Activated T-cell treated with anti-CD3 and anti-CD28 coated beads, Interleukin-2, amount 50 U/mL, for 48 hours (primary cell): Measurements from ENCODE around the gene NCKAP1.
"Not testable (repeated sequence)": the region's sequence is repeated elsewhere in the genome, so short reads cannot be mapped to it uniquely, and the experiment has no call there.

Source experiments
- DNase-seq, 2 experiments: peaks; one replicate each; pipeline ENCODE4 v3.0.0-alpha.2; 2020

The NCKAP1 gene

GRCh38 chr2:183037553-183038340 lies 510 bp downstream of the NCKAP1 start:
- peak in 1 of 2 experiments; percentile 65 for DNase-seq

- DNase-seq, result no peak
Observed at GRCh38 chr2:183037074-183037552, 1.1 kb downstream of the NCKAP1 start.

GRCh38 chr2:183035954-183036669 lies 2.1 kb downstream of the NCKAP1 start:
- no peak for DNase-seq

DNA sequence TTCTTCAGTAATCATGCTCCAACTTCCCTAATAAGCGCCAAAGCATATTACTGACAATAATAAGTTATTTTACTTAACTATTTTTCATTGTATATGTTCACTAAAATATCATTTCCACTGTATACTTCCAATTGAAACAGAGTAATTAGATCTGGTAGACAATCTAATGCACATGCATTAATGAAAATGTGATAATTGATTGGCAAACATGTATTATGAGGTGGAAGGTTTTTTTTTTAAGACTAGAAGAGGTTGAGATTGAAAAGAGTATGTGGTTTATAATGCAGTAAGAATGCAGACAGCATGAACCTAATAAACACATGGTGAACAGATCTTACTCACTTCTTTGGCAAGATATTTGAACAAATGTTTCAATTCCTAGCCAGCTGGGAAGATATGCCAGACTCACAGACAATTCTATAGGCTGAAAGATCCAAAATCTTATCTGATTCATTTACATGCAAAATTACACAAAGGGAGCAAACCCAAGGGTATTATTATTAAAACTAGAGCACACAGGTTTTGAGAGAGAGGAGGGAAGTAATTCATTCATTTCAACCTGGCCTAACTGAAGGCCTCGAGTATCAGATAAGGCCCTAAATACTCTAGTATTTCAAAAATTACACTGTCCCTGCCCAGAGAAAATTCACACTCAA lies 2.8 kb downstream of the NCKAP1 start:
- DNase-seq, result no peak

GRCh38 chr2:183034806-183035205 lies 3.5 kb downstream of the NCKAP1 start:
- no peak for DNase-seq

- no peak for DNase-seq
Observed at GRCh38 chr2:183033951-183034350, 4.3 kb downstream of the NCKAP1 start.

GRCh38 chr2:183031911-183032794 lies 6.1 kb downstream of the NCKAP1 start:
- DNase-seq, result no peak

- no peak for DNase-seq
Observed at GRCh38 chr2:183029219-183029618, 9.0 kb downstream of the NCKAP1 start.

- no peak for DNase-seq
Observed at GRCh38 chr2:183028108-183028507, 10.1 kb downstream of the NCKAP1 start.

DNA sequence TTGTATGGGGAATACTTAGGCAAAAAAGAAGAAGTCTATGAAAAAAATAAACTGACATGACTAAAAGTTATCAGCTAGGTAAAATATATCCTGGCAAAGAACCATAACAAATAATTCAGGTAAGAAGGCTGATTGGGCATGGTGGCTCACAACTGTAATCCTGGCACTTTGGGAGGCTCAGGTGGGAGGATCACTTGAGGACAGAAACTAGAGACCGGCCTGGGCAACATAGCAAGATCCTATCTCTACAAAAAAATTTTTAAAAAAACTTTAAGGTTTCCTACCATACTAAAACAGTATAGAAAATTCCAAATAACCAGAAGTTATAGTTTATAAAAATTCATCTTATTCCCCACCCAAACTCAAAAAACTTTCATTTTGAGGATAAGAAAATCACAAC lies 10.8 kb downstream of the NCKAP1 start:
- no peak for DNase-seq

DNA sequence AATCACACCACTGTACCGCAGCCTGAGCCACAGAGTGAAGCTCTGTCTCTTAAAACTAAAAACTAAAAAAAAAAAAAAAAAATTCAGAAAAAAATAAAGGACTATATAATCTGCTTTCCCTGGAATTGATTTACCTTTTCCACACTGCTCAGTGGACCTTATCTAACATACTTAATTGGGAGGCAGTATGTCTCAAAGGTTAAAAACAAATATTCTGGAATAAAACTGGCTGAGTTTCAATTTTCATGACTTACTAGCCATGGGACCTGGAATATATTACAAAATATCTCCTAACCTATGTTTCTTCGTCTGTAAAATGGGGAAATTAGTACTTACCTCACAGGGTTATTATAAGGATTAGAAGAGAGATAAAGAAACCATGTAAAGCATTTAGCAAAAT lies 11.8 kb downstream of the NCKAP1 start:
- no peak for DNase-seq

DNA sequence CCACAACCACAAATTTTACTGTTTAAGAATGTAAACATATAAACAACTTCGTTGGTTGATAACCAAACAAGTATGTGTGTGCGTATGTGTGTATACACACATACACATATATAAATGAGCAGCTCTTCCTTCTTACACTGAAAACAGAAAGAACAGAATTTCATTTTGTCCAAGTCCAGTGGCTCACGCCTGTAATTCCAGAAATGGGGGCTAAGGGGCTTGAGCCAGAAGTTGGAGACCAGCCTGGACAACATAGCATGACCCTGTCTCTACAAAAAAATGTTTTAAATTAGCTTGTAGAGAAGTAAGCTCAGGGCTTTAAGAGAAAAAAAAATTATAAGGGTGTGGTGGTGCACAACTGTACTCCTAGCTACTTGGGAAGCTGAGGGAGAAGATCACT lies 12.3 kb downstream of the NCKAP1 start:
- DNase-seq, result no peak

DNA sequence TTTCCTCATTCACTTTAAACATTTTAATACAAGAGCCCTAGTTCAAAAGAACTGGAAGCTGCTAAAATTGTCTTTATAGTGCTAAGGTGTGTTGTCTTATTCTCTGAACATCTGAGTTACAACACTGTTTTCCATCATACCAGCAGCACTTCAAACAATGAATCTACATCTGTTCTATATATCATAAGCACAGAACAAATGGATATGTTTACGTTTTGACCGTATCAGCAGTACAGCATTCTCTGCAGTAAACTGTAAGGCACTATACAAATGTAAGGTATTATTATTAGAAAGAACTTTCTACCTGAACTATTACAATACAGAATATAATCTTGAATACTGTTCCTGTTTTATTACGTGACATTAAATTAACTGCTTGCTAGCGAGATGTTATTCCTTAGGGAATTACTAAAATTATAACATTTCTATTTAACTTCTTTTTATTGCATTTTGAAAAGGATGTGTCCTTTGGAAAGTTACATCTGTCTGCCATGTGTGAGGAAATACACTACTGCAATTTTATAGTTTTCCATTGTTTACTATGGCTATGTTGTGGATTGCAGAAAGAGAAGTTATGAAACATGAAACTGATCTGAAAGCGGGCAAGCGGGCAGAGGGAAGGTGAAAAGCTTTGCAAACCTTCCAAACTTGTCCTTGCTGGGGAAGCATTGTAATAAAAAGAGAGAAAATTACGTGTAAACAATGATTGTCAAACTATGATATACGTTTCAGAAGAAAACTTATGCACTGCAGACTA lies 13.7 kb downstream of the NCKAP1 start:
- DNase-seq, result no peak

- DNase-seq, result no peak
Observed at GRCh38 chr2:183022711-183023110, 15.5 kb downstream of the NCKAP1 start.

DNA sequence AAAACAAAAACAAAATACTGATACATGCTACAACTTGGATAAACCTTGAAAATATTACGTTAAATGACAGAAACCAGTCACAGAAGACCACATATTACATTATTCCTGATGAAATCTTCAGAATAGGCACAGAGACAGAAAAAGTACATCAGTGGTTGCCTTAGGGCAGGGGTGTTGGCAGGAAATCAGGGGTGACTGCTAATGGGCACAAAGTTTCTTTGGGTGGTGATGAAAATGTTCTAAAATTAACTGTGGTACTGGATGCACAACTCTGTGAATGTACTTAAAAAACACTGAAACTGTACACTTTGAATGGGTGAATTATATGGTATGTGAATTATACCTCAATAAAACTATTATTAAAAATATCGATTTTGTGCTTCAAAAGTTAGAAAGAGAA lies 16.6 kb downstream of the NCKAP1 start:
- DNase-seq, result no peak

DNA sequence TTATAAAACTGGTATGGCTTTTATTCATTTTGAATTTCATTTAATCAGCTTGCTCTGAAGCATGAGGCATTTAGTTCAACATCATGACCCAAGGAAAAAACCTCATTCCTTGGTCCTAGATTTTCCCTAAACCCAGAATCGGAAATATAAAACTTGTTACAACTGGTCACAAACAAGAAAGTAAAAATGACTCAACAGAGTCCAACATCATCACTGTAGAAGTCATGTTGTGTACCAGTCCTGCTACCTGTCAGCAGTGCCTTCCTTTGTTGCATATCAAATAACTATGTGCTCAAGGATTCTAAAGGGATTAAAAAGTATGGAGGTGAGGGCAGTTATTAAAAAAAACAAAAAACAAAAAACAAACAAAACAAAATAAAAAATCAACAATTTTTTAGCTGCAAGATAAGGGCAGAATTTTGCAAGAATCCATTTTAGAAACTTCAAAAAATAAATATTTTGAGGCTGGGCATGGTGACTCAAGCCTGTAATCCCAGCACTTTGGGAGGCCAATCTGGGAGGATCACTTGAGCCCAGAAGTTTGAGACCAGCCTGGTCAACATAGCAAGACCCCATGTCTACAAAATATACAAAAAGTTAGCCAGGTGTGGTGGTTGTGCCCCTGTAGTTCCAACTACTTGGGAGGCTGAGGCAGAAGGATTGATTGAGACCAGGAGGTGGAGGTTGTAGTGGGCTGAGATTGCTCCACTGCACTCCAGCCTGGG lies 18.4 kb downstream of the NCKAP1 start:
- DNase-seq, result no peak

DNA sequence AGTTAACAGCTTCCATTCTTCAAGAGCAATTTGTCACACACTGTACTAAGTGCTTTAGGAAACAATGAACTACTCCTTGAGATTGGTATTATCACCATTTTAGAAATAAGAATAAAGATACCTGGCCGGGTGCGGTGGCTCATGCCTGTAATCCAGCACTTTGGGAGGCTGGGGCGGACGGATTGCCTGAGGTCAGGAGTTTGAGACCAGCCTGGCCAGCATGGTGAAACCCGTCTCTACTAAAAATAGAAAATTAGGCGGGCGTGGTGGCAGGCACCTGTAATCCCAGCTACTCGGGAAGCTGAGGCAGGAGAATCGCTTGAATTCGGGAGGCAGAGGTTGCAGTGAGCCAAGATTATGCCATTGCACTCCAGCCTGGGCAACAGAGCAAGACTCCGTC lies 20.4 kb downstream of the NCKAP1 start:
- DNase-seq, result not testable (repeated sequence)

DNA sequence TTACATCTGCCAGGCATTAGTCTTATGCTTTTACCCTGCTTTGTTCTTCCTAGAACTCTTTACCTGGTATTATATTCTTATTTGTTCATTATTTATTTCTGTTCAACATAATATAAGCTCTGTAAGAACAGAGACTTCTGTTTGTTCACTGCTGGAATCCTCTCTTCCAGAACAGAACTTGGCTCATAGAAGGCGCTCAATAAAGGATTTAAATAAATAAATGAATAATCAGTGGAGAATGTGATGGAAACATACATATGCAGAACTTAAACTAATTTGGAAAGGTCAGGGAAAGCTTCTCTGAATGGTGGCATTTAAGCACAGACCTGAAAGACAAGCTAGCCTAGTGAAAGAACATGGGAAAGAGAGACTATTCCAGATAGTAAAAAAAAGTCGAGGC lies 24.3 kb downstream of the NCKAP1 start:
- DNase-seq, result no peak

- DNase-seq, result no peak
Observed at GRCh38 chr2:183011743-183012142, 26.5 kb downstream of the NCKAP1 start.

- DNase-seq, result no peak
Observed at GRCh38 chr2:183010112-183010511, 28.1 kb downstream of the NCKAP1 start.

GRCh38 chr2:183009249-183009899 lies 28.9 kb downstream of the NCKAP1 start:
- DNase-seq, result no peak
